GM19463 (cell line): ENCODE measurements around the gene ERBB3.
"Not testable (repeated sequence)": the region's sequence is repeated elsewhere in the genome, so short reads cannot be mapped to it uniquely, and the experiment has no call there.

Experiments
- ATAC-seq: cut with Tn5 transposase; IDR thresholded peaks from one replicate; pipeline ENCODE4 v1.9.1; 2021; ENCODE audit warnings: mild to moderate bottlenecking, moderate library complexity; ENCODE audit not compliant: unreplicated experiment

The ERBB3 gene

DNA sequence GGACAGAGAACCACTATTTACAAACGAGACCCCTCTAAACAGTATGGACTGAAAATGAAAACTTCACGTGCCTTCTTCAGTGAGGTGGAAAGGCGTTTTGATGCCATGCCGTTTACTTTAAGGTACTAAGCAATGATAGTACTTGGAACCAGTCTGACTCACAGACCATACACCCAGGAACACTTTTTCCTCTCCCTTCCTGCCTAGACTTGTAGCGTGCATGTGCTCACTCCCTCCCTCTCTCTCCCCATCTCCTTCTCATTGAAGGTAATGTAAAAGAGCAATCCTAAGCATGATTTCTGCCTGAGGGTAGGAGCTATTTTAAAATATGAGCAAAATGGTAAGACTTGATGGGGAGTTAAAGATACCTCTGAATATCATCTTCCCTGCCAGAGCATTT lies 30.6 kb downstream of the ERBB3 start:
- no peak for ATAC-seq

DNA sequence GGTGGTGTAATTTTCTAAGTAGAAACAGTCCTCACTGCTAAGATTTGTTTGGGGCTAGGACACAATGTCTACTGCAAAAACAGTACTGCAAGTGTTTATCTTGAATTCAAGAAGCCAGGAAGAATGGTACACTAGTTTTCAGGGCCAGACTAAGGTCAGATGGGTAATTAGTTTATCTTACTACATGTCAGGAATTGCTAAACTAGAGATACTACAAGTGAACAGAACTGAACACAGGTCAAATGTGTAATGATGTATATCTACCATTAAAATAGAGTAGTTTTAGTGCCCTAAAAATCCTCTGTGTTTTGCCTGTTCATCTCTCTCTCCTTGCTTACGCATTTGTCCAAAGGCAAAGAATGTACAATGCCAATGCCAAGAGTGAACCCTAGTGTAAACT lies 34.1 kb downstream of the ERBB3 start:
- no peak for ATAC-seq

DNA sequence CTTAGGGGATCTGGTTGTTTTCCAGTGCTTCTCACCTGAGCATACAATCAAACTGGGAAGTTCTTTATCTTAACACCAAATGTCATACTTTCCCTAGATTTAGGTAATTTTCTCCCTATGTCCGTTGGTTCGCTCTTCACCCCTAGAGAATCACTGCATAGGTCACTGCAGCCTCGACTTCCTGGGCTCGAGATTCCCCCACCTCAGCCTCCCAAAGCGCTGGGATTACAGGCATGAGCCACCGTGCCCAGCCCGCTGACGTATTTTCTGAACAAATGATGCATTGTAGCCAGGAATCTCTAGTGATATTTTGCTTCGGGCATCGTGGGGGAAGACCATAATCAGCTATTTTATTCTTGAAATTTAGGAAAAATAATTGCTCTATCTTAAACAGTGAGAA lies 35.4 kb downstream of the ERBB3 start:
- no peak for ATAC-seq

DNA sequence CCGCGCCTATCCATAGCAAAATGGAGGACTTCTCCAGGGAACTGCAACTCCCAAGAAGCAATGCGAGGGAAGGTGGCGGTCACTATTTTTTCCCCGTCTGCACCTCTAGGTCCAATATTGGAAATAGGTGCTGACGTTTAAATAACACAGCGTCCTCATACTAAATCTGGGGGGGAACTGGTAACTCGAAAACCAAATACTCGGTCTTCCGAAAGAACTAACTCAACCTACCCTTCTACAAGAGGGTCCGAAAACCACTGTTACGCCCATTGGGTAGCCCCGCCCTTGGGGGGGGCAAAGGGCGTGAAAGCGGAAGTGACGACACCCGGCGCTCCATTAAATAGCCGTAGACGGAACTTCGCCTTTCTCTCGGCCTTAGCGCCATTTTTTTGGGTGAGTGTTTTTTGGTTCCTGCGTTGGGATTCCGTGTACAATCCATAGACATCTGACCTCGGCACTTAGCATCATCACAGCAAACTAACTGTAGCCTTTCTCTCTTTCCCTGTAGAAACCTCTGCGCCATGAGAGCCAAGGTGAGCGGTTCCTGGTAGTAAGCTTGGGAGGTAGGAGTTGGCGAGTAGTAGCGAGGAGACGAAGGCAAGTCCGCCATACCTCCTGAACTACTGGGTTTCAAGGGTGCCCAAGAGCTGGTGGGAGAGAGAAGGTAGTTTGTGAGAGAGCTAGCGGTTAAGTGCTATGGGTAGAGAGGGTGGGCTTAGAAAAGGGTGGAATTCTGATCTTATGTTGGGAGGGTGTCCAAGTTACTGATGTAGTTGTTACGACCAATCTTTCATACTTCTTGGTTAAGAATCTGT lies 36.5 kb downstream of the ERBB3 start, which contains the start of gene RPL41:
Gene RPL41, plus strand, starts transcription at position 367 of the 815 bp plus-strand sequence.
- ATAC-seq = peak; percentile 37

DNA sequence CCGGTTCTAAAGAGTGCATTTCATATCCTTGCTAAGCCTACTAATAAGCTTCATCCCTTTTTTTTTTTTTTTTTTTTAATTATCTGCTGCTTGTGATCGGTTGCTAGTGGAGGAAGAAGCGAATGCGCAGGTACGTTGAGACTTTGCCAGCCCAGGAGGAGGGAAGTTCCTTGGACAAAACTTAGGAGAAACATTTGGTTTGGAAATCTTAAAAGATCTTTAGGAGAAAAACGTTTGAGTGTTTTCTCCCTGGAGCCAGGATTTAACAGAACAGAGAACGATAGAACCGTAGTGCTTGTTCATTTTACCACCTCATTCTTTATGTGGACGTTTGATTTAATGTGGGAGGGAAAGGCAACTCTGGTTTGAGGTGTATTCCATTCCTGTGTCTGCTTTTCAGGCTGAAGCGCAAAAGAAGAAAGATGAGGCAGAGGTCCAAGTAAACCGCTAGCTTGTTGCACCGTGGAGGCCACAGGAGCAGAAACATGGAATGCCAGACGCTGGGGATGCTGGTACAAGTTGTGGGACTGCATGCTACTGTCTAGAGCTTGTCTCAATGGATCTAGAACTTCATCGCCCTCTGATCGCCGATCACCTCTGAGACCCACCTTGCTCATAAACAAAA lies 37.2 kb downstream of the ERBB3 start:
- ATAC-seq = not testable (repeated sequence)

DNA sequence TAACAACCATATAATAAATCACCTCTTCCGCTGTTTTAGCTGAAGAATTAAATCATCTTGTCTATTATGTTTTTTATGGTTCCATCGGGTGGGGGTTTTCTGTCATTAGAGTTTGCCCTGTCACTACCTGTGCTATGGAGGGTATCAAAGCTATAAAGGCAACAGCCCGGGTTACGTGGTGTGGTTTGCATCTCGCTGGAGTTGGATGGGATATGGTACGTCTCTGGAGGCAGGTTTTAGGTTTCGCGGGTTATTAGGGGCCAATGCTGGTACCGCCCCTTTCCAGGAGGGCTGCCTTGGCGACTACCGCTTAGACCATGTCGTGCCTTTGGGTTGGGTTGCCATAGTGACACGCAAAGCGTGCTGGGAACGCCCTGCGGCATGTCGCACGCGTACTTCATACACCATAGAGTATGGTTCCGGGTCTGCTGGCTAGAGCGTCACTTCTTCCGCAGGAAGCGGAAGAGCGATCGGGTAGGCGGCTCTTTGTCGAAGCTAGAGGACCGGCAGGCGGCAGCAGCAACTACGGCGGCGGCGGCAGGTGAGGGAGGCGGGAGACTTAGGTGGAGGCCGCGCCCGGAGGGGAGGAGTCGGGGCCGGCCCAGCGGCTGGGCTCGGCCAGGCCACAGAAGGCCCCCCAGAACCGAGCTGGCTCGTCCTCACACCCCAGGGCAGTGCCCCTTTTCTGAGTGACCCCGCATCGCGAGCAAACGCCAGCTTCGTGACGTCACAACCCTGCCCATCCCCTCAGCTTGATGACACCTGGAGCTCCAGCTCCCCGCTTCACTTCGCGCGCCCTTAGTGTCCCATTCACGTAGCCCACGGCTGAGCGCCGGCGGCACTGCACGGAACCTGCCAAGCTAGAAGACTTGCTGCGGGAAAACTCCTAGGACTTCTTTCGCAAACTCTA lies 38.1 kb downstream of the ERBB3 start, which contains the start of gene ZC3H10:
Gene ZC3H10, plus strand, starts transcription at position 489 of the 910 bp plus-strand sequence. CDS start 2,297 bp downstream, outside the sequence.
- peak; percentile 84 for ATAC-seq

DNA sequence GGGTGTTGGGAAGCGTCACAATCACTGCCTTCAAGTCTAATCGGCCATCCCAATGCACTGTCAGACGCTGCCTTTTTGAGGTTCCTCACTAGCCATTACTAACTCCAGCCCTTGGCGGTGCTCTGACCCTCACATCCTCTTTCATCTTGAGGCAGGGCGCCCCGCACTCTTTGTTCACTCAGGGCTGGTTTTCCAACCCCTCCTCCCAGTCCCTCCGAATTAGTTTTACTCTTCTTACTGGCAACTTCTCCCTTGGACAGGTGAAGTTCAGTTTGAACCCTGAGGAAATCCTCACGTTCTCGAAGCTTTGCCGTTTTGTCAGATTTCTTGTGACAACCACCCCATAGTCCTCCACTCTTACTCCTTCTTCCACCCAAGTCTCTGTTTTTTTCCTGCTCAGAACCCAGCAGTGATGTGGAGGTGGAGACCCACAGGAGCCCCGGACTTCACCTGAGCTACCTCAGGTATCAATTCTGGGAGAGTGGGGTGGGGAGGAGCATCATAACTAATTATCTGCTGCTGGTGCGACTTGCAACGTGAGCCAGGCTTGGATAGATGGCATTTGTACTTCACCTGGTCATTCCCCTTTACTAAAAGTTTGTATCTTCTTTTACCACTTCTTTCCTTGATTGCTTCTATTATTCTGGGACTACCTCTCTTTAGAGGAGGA lies 38.9 kb downstream of the ERBB3 start:
- ATAC-seq = no peak

DNA sequence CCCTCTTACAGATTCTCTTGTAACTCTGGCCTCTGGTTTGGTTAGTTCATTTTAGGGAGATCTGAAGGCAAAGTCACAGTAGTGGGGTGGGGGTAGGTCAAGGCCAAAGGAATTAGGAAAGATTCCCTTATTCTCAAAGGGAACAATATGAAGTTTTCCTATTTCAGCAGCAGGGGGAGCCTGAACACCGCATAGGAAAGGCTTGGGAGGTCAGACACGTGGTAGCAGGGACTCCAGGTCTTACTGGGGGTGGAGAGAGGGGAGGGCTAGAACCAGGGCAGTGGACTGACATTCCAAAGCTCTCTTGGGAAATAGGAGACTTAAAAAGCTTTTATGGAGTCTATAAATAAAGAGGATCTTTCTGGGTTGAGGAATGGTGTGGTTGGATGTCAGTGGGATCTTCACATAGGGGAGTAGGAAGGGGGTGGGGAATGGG lies 39.4 kb downstream of the ERBB3 start:
- ATAC-seq = no peak

DNA sequence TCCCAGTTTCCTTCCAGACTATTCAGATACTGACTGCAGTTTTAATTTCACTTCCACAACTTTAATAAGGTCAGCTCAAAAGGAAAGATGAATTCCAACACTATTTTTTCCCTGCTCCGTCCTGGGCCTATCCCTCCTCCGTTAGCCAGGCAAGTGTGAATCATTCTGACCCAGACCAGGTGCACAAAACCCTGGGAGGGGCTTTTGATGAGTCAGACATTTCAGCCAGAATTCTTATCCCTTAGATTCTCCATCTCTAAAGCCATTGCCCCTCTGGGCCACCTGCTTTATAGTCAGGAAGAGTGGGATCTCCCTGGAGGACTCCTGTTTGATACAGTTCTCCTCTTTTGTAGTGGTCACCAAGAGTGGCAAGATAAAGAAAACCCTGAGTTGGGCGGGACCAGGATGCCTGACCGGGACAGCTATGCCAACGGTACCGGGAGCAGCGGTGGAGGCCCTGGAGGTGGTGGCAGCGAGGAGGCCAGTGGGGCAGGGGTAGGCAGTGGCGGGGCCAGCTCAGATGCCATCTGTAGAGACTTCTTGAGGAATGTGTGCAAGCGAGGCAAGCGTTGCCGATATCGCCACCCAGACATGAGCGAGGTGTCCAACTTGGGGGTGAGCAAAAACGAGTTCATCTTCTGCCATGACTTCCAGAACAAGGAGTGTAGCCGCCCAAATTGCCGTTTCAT lies 40.3 kb downstream of the ERBB3 start:
- ATAC-seq = no peak

DNA sequence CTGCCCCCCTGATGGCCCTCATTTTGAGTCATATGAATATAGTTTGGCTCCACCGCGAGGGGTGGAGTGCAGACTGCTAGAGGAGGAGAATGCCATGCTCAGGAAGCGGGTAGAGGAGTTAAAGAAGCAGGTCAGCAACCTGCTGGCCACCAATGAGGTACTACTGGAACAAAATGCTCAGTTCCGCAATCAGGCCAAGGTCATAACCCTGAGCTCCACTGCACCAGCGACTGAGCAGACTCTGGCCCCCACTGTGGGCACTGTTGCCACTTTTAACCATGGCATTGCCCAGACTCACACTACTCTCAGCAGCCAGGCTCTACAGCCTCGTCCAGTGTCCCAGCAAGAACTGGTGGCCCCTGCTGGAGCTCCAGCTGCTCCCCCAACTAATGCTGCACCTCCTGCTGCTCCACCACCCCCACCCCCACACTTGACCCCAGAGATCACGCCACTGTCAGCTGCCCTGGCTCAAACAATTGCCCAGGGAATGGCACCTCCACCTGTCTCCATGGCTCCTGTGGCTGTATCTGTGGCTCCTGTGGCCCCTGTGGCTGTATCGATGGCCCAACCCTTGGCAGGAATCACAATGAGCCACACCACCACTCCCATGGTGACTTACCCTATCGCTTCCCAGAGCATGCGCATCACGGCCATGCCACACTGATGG lies 41.4 kb downstream of the ERBB3 start:
- ATAC-seq = no peak

DNA sequence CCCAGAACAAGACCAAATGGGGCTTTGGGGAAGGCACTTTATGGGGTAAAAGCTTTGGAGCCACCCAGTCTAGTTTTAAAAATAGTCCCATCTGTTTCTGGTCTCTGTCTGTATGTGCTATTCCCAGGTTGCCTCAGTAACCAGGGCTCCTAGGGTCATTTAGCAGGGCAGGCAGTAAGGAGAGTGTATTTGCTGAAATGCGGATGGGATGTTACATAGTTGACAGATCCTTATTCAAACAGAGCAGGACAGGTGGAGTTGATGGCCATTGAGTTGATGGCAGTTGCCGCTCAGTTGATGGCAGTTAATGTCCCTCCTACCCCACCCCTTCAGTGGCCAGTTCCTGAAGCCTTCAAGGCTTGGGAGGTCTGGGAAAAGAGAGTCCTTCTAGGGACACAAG lies 42.7 kb downstream of the ERBB3 start:
- ATAC-seq = no peak

DNA sequence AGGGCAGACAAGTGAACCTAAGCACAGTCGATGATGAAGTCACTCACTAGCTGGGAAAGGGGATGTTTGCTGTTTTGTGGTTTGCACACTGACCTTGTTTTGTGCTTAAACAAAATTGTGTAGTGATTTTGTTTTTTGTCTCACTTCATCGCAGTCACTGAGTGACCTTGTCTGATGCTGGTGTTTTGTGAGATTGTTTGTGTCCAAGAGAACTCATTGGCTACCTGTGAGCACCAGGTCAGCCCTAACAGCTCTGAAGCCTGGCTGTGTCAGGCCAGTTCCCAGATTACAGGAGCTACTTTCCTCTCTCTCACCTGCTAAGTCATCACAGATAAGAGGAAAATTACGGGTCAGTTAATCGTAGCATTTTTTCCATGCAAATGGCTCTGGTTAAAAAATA lies 44.2 kb downstream of the ERBB3 start:
- no peak for ATAC-seq

DNA sequence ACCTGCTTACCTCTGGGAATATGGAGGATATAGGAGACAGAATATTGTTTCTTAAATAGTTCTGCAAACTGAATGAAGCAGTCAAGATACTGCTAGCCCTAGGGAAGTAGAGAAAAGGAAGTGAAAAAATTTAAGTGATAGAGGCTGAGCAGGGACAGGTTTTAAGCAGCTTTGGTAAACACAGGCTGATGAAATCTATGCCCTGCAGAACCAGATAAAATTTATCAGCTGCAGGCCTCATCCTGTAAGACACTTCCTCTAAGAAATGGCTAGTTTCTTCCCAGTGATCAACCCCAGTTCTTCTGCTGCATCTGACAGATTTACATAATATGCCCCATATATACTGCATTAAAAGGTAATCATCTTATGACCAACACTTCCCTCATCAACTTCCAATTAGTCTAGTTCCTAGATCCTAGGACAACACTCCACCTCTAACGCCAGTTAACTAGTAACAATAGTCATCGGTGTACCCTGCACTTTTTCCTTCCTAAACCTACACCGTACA lies 46.8 kb downstream of the ERBB3 start:
- ATAC-seq = no peak

DNA sequence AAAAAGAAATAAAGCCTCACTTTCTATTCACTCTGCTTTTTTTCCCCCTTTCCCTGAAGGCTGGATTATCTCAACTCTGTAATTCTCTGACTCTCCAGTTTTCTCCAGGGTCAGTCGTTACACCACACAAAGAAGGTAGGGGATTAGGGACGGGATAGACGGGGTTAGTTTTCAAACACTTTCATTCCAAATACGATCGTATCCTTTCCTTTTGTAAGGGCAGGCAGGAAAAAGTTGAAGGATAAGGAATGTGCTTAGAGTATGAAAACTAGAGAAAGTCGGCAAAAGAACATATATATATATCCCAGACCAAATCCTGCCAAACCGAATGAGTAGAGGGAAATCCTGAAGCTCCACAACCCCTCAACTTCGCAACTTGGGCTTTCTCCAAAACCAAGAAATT lies 47.5 kb downstream of the ERBB3 start:
- no peak for ATAC-seq

DNA sequence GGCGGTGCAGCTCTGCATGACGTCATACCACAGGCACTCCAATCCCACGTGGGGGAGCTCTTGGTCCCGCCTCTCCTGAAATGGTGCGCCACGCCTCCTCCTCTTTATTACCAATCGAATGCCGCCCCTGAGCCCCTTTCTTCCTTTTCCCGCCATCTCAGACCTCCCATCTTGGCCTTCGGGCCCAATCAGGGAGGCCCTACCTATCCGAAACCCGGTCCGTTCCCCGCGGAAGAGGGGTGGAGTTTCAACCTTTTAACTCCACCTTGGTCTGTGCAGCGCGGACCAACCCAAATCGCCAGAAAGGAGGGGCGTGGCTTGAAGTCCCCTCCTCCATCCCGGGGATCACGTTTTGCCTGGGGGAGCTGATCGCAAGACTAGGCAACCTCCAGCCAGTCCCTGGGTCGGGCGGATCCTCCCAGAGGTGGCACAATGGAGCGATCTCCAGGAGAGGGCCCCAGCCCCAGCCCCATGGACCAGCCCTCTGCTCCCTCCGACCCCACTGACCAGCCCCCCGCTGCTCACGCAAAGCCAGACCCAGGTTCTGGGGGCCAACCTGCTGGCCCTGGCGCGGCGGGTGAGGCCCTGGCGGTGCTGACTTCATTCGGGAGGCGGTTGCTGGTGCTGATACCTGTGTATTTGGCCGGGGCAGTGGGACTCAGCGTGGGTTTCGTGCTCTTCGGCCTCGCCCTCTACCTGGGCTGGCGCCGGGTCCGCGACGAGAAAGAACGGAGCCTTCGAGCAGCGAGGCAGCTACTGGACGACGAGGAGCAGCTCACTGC lies 48.1 kb downstream of the ERBB3 start, which contains the start of gene ESYT1:
Gene ESYT1, plus strand, starts transcription at position 380 of the 782 bp plus-strand sequence. Its CDS starts 53 bp downstream, at position 433.
- peak; percentile 88 for ATAC-seq

DNA sequence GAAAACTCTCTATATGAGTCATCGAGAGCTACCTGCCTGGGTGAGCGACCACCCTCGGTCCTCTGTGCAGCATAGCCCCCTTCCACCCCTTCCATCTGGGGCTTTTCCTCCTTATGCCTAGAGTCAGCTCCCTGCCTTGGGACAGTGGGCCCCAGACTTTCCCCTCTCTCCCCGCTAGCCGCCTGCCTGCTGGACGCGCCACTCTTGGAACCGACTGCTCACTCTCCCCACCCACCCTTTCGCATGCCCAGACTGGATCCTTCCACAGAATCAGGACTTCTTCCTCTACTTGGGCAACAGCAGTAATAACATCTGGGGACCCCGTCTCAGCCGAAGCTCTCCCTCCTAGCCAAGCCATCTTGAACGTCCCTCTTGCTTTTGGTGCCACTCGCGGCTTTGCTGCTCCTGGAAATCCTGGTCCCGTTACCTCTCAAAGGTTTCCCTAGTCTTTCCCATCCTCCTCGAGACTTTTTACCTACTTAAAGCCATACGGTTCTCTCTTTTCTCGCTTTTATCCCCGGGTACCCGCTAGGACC lies 48.8 kb downstream of the ERBB3 start:
- no peak for ATAC-seq

DNA sequence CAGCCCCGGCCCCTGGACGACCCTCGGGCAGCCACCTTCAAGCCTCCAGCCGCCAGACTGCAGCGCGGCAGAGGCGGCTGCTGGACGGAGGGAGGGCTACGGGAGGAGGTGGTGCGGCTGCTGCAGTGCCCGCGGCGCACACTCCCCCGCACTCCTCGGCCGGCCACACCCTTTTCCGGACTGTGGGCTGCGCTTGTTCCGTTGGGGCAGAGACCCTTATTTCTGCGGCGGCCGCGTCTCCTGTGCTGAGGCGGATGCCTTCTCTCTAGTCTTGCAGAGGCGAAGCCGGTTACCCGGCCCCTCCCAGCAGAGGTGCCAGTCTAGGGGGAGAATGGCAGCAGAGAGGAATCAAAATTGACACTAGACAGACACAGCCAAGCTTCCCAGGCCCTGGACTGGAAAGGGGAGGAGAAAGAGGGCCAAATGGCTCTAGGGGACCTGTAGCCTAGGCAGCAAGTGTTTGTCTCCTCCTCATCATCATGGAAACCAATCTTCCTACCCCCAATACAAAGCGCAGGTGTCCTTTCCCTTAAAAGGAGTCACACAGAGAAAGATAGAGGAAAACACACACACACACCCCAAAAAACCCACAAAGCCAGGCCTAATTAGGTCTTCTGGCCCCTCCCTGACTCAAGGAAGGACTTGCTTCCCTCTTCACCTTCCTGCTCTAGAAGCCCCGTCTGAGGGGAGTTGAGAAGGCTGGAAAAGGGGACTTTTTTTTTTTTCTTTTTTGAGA lies 49.4 kb downstream of the ERBB3 start:
- peak; percentile 33 for ATAC-seq
